Measurements from ENCODE around the gene LZTR1.
"Not testable (repeated sequence)": the region's sequence is repeated elsewhere in the genome, so short reads cannot be mapped to it uniquely, and the experiment has no call there.

Gene LZTR1

GRCh38 chr22:20997536-20998257 lies 15.6 kb downstream of the LZTR1 start:
- DNase-seq: no peak

- DNase-seq: no peak
Observed at GRCh38 chr22:20998411-20999336, 16.6 kb downstream of the LZTR1 start.

- DNase-seq: no peak
Observed at GRCh38 chr22:20999350-21000206, 17.5 kb downstream of the LZTR1 start.

GRCh38 chr22:21000207-21000986 lies 18.3 kb downstream of the LZTR1 start:
- no peak for DNase-seq

GRCh38 chr22:21000987-21001600 lies 19.0 kb downstream of the LZTR1 start:
- no peak for DNase-seq

- DNase-seq: peak; percentile 96
Observed at GRCh38 chr22:21001601-21002325, 19.7 kb downstream of the LZTR1 start, which contains the start of gene THAP7. Gene THAP7 (minus strand): TSS chr22:21002118. CDS start chr22:21001911, 207 bp downstream.

- no peak for DNase-seq
Observed at GRCh38 chr22:21003782-21004181, 21.7 kb downstream of the LZTR1 start.

GRCh38 chr22:21009208-21009607 lies 27.1 kb downstream of the LZTR1 start:
- DNase-seq: not testable (repeated sequence)

GRCh38 chr22:21009638-21010425 lies 27.7 kb downstream of the LZTR1 start:
- DNase-seq: peak; percentile 36

- DNase-seq: no peak
Observed at GRCh38 chr22:21010426-21011113, 28.5 kb downstream of the LZTR1 start.

GRCh38 chr22:21012446-21013407 lies 30.6 kb downstream of the LZTR1 start:
- no peak for DNase-seq

GRCh38 chr22:21013657-21014201 lies 31.6 kb downstream of the LZTR1 start:
- no peak for DNase-seq

GRCh38 chr22:21014202-21014725 lies 32.2 kb downstream of the LZTR1 start:
- peak; percentile 90 for DNase-seq

GRCh38 chr22:21014726-21015465 lies 32.8 kb downstream of the LZTR1 start, which contains the start of gene P2RX6:
Gene P2RX6 (plus strand): TSS chr22:21015165. CDS start chr22:21015175, 10 bp downstream.
- DNase-seq: no peak

- DNase-seq: no peak
Observed at GRCh38 chr22:21015466-21016006, 33.4 kb downstream of the LZTR1 start.

All from CD4-positive, alpha-beta T cell treated with Interleukin-10 for 1 hour (primary cell).